ENCODE results near the gene COX8C. TPM values are rescaled to one million over a fixed set of nuclear protein-coding genes. Genes with fewer than 3 reads are reported as not detected.

COX8C gene
- total RNA-seq, 1 experiment from 2014 or later = not detected

GRCh38 chr14:93319958-93320357 is 27.0 kb upstream of the COX8C start:
- intact Hi-C loops (cut with micrococcal nuclease; ENCODE audit: unreplicated experiment) = no loop called here
- Histone ChIP-seq H3K4me1 (ENCODE audit: insufficient read depth, low read length, poor library complexity, severe bottlenecking) (peaks cover 26% of the 10 kb centered on the region), H3K4me3 (ENCODE audit: low read depth, low read length, poor library complexity, severe bottlenecking) (no peak overlapping the region), H3K27me3 (replicated peaks; ENCODE audit: insufficient read depth, low read depth, low read length, poor library complexity) (no peaks in the 10 kb centered on the region), H3K27ac (ENCODE audit: low read depth, low read length, poor library complexity, severe bottlenecking) (no peak overlapping the region), H3K36me3 (ENCODE audit: insufficient read depth, low read length, poor library complexity, severe bottlenecking) (no peaks in the 10 kb centered on the region), H3K9me3 (ENCODE audit: low read depth, low read length, poor library complexity, severe bottlenecking) (no peaks in the 10 kb centered on the region)
- CTCF ChIA-PET = no interaction called here
- no TSS peak for BruUV-seq (replicated peaks)
- POLR2A ChIA-PET (ENCODE audit: low non-redundant PET) = no interaction called here
- TF ChIP-seq EZH2 (IDR thresholded peaks at IDR 0.05; ENCODE audit: borderline replicate concordance, low read depth, low read length, poor library complexity, severe bottlenecking) (no peak), CTCF (conservative IDR thresholded peaks at IDR 0.05; ENCODE audit: low read depth, low read length) (no peak)
- DNase-seq (ENCODE audit: low spot score) = no peak

- Histone ChIP-seq H3K36me3 (ENCODE audit: insufficient read depth, low read length, poor library complexity, severe bottlenecking) (no peaks in the 10 kb centered on the region), H3K27ac (ENCODE audit: low read depth, low read length, poor library complexity, severe bottlenecking) (no peak overlapping the region), H3K4me1 (ENCODE audit: insufficient read depth, low read length, poor library complexity, severe bottlenecking) (peaks cover 26% of the 10 kb centered on the region), H3K27me3 (replicated peaks; ENCODE audit: insufficient read depth, low read depth, low read length, poor library complexity) (no peaks in the 10 kb centered on the region), H3K4me3 (ENCODE audit: low read depth, low read length, poor library complexity, severe bottlenecking) (no peak overlapping the region), H3K9me3 (ENCODE audit: low read depth, low read length, poor library complexity, severe bottlenecking) (no peaks in the 10 kb centered on the region)
- ChIA-PET CTCF (no interaction called here), POLR2A (ENCODE audit: low non-redundant PET) (no interaction called here)
- no peak for DNase-seq (ENCODE audit: low spot score)
- no peak for TF ChIP-seq CTCF (conservative IDR thresholded peaks at IDR 0.05; ENCODE audit: low read depth, low read length)
- no peak for TF ChIP-seq EZH2 (IDR thresholded peaks at IDR 0.05; ENCODE audit: borderline replicate concordance, low read depth, low read length, poor library complexity, severe bottlenecking)
- BruUV-seq (replicated peaks) = no TSS peak
- intact Hi-C loops (cut with micrococcal nuclease; ENCODE audit: unreplicated experiment) = no loop called here
Measured at GRCh38 chr14:93320489-93320888, 26.5 kb upstream of the COX8C start.

GRCh38 chr14:93322929-93323599 is 23.9 kb upstream of the COX8C start:
- intact Hi-C loops (cut with micrococcal nuclease; ENCODE audit: unreplicated experiment) = no loop called here
- POLR2A ChIA-PET (ENCODE audit: low non-redundant PET) = no interaction called here
- CTCF ChIA-PET = interaction anchor here (0.6 kb wide), 1 partner anchor 522 kb away, joined by 4 read pairs; no protein-coding TSS in a partner anchor
- Histone ChIP-seq H3K9me3 (ENCODE audit: low read depth, low read length, poor library complexity, severe bottlenecking) (no peaks in the 10 kb centered on the region), H3K4me1 (ENCODE audit: insufficient read depth, low read length, poor library complexity, severe bottlenecking) (peaks cover 16% of the 10 kb centered on the region), H3K27me3 (replicated peaks; ENCODE audit: insufficient read depth, low read depth, low read length, poor library complexity) (no peaks in the 10 kb centered on the region), H3K27ac (ENCODE audit: low read depth, low read length, poor library complexity, severe bottlenecking) (no peak overlapping the region), H3K4me3 (ENCODE audit: low read depth, low read length, poor library complexity, severe bottlenecking) (no peak overlapping the region), H3K36me3 (ENCODE audit: insufficient read depth, low read length, poor library complexity, severe bottlenecking) (no peaks in the 10 kb centered on the region)
- BruUV-seq (replicated peaks) = no TSS peak
- TF ChIP-seq EZH2 (IDR thresholded peaks at IDR 0.05; ENCODE audit: borderline replicate concordance, low read depth, low read length, poor library complexity, severe bottlenecking) (no peak), CTCF (conservative IDR thresholded peaks at IDR 0.05; ENCODE audit: low read depth, low read length) (no peak)
- no peak for DNase-seq (ENCODE audit: low spot score)
